DOHH2 (cell line): Measurements from ENCODE around the gene CAMKMT.

Experiments
- H3F3A ChIP-seq: fragments of 200-600 bp; sonication (generic), shearing (Covaris generic); 2 replicates; pipeline ENCODE4 v1.6.0; 2016; ENCODE audit warnings: antibody characterized with exemption, mild to moderate bottlenecking; ENCODE audit not compliant: control insufficient read depth, insufficient read depth
- H3K27ac ChIP-seq: fragments of 200-600 bp; sonication (generic); 2 replicates; pipeline ENCODE4 v1.5.1; 2014; ENCODE audit warnings: low read depth, mild to moderate bottlenecking, low read length, moderate library complexity
- H3K27me3 ChIP-seq: fragments of 200-600 bp; sonication (generic); 2 replicates; pipeline ENCODE4 v1.6.1; 2014; ENCODE audit warnings: mild to moderate bottlenecking, low read length, mixed read lengths; ENCODE audit not compliant: control insufficient read depth
- H3K36me3 ChIP-seq: fragments of 200-600 bp; sonication (generic); 2 replicates; pipeline ENCODE4 v1.6.1; 2014; ENCODE audit warnings: mild to moderate bottlenecking, low read length, moderate library complexity, mixed read lengths; ENCODE audit not compliant: control insufficient read depth
- H3K4me1 ChIP-seq: fragments of 200-600 bp; sonication (generic); 2 replicates; pipeline ENCODE4 v1.6.1; 2014; ENCODE audit warnings: mild to moderate bottlenecking, low read length, mixed read lengths; ENCODE audit not compliant: control insufficient read depth
- H3K4me2 ChIP-seq: fragments of 200-600 bp; sonication (generic); 2 replicates; pipeline ENCODE4 v1.6.0; 2014; ENCODE audit warnings: mild to moderate bottlenecking, low read length, moderate library complexity
- H3K4me3 ChIP-seq: fragments of 200-600 bp; sonication (generic); 2 replicates; pipeline ENCODE4 v1.5.1; 2014; ENCODE audit warnings: mild to moderate bottlenecking, low read length, mixed read lengths
- H3K79me2 ChIP-seq: fragments of 200-600 bp; sonication (generic); 2 replicates; pipeline ENCODE4 v1.6.1; 2014; ENCODE audit warnings: mild to moderate bottlenecking, low read length, mixed read lengths; ENCODE audit not compliant: control insufficient read depth
- H3K9me2 ChIP-seq: fragments of 200-600 bp; sonication (generic); replicated peaks from 2 replicates; pipeline ENCODE4 v1.6.1; 2014; ENCODE audit warnings: mild to moderate bottlenecking, low read length, mixed read lengths; ENCODE audit not compliant: control insufficient read depth
- H3K9me3 ChIP-seq: fragments of 200-600 bp; sonication (generic); 2 replicates; pipeline ENCODE4 v1.6.1; 2014; ENCODE audit warnings: antibody characterized with exemption, low read length, mixed read lengths; ENCODE audit not compliant: control insufficient read depth, insufficient read depth
- H4K20me1 ChIP-seq: fragments of 200-600 bp; sonication (generic); 2 replicates; pipeline ENCODE4 v1.6.0; 2014; ENCODE audit warnings: low read depth, mild to moderate bottlenecking, antibody characterized with exemption, low read length, moderate library complexity; ENCODE audit not compliant: control insufficient read depth, insufficient read depth
- CTCF ChIP-seq: fragments of 200-600 bp; sonication (generic); IDR thresholded peaks from one replicate; pipeline ENCODE4 v1.5.1; 2014; ENCODE audit warnings: antibody characterized with exemption, mild to moderate bottlenecking, low read depth, low read length; ENCODE audit not compliant: poor library complexity, severe bottlenecking
- EZH2phosphoT487 ChIP-seq: fragments of 200-600 bp; sonication (generic); IDR thresholded peaks from 2 replicates; pipeline ENCODE4 v1.6.1; 2017; ENCODE audit warnings: borderline replicate concordance, mild to moderate bottlenecking, antibody characterized with exemption, low read length, moderate library complexity, mixed read lengths

The CAMKMT gene

GRCh38 chr2:44768438-44769236 is 406.9 kb downstream of the CAMKMT start:
- Histone ChIP-seq H3K27me3 (no peaks in the 10 kb centered on the region), H3F3A (no peaks in the 10 kb centered on the region), H3K4me3 (no peak overlapping the region), H3K79me2 (no peaks in the 10 kb centered on the region), H3K4me2 (no peak overlapping the region), H3K27ac (no peak overlapping the region), H3K4me1 (no peaks in the 10 kb centered on the region), H3K36me3 (no peaks in the 10 kb centered on the region), H4K20me1 (no peaks in the 10 kb centered on the region), H3K9me3 (no peaks in the 10 kb centered on the region), H3K9me2 (no peaks in the 10 kb centered on the region)
- TF ChIP-seq CTCF (no peak), EZH2phosphoT487 (no peak)

- no peaks in the 10 kb centered on the region for H3K27me3 ChIP-seq
- TF ChIP-seq CTCF (no peak), EZH2phosphoT487 (no peak)
Observed at GRCh38 chr2:44769349-44770011, 407.7 kb downstream of the CAMKMT start.

GRCh38 chr2:44770221-44771195 is 408.8 kb downstream of the CAMKMT start:
- no peaks in the 10 kb centered on the region for H3K27me3 ChIP-seq
- H3K4me3 ChIP-seq: no peak overlapping the region
- no peaks in the 10 kb centered on the region for H4K20me1 ChIP-seq
- H3K36me3 ChIP-seq: no peaks in the 10 kb centered on the region
- H3K9me2 ChIP-seq: no peaks in the 10 kb centered on the region
- H3F3A ChIP-seq: no peaks in the 10 kb centered on the region
- H3K27ac ChIP-seq: no peak overlapping the region
- H3K4me1 ChIP-seq: no peaks in the 10 kb centered on the region
- no peaks in the 10 kb centered on the region for H3K79me2 ChIP-seq
- TF ChIP-seq EZH2phosphoT487 (no peak), CTCF (peak; percentile 15)
- H3K4me2 ChIP-seq: no peak overlapping the region
- H3K9me3 ChIP-seq: no peaks in the 10 kb centered on the region

More at GRCh38 chr2:44769349-44770011, 407.7 kb downstream of the CAMKMT start:
- no peak overlapping the region for H3K27ac ChIP-seq
- H3K4me2 ChIP-seq: no peak overlapping the region
- no peaks in the 10 kb centered on the region for H3K36me3 ChIP-seq
- no peaks in the 10 kb centered on the region for H4K20me1 ChIP-seq
- no peaks in the 10 kb centered on the region for H3K4me1 ChIP-seq
- H3K9me2 ChIP-seq: no peaks in the 10 kb centered on the region
- no peak overlapping the region for H3K4me3 ChIP-seq
- no peaks in the 10 kb centered on the region for H3F3A ChIP-seq
- H3K9me3 ChIP-seq: no peaks in the 10 kb centered on the region
- no peaks in the 10 kb centered on the region for H3K79me2 ChIP-seq
